Peyer's patch (tissue), 4 donors: ENCODE data around the gene ADPRM.

Experiments
- POLR2A ChIP-seq, 2 donors: fragments of 450-650 bp; IDR thresholded peaks; one replicate each; pipeline ENCODE4 v1.5.1; 2017; ENCODE audit warnings: antibody characterized with exemption in 2 of 2, mild to moderate bottlenecking in 2 of 2, moderate library complexity in 2 of 2
- TF ChIP-seq, protein P1 (sequence below), 6 experiments: fragments of 450-650 bp in 4 of 6; fragments of 200-600 bp in 2 of 6; sonication (generic) in 1 of 6; IDR thresholded peaks; one replicate each; pipeline ENCODE4 v1.5.1; 2017 to 2019; ENCODE audit warnings: antibody characterized with exemption in 6 of 6, mild to moderate bottlenecking in 3 of 6, moderate library complexity in 1 of 6

DNA sequence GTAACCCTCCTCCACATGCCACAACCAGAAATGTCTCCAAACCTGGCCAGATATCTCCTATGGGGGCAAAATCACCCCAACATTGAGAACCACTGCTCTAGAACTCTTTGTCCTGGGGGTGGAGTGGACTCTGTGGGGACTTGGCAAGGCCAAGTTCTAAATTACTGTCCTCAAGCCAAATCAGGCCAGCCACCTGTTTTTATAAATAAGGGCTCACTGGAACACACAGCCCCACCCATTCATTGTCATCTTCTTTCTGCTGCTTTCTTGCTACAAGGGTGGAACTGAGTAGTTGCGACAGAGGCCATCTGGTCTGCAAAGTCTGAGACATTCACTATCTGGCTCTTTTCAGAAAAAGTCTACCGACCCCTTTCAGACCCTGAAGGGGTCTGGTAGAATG lies 59.2 kb downstream of the ADPRM start:
- TF ChIP-seq, protein P1, sequence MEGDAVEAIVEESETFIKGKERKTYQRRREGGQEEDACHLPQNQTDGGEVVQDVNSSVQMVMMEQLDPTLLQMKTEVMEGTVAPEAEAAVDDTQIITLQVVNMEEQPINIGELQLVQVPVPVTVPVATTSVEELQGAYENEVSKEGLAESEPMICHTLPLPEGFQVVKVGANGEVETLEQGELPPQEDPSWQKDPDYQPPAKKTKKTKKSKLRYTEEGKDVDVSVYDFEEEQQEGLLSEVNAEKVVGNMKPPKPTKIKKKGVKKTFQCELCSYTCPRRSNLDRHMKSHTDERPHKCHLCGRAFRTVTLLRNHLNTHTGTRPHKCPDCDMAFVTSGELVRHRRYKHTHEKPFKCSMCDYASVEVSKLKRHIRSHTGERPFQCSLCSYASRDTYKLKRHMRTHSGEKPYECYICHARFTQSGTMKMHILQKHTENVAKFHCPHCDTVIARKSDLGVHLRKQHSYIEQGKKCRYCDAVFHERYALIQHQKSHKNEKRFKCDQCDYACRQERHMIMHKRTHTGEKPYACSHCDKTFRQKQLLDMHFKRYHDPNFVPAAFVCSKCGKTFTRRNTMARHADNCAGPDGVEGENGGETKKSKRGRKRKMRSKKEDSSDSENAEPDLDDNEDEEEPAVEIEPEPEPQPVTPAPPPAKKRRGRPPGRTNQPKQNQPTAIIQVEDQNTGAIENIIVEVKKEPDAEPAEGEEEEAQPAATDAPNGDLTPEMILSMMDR (IDR thresholded peaks at IDR 0.05) = no peak
- no peak for TF ChIP-seq POLR2A (IDR thresholded peaks at IDR 0.05)
